ENCODE measurements around the gene TNS4. TPM values are rescaled to one million over a fixed set of nuclear protein-coding genes. Genes with fewer than 3 reads are reported as not detected.

TNS4 gene
- total and polyA plus RNA-seq, 2 of the 4 experiments (the other 2 are of a cell fraction), result not detected

DNA sequence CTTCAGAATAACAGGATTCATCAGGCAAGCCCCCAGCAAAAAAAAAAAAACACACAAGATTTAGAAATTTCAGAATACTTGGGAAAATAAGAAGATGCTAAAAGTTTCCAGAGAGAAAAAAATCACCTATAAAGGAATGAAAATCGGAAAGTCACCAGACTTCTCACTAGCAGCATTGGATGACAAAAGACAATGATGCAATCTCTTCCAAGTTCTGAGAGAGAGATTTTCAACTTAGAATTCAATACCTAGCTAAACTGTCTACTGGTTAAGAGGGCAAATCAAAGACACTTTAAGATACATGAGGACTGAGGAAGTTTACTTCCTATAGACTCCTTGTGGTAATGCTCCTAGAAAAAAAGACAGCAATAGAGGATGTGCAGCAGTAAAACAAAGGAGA is 23.9 kb upstream of the TNS4 start:
- no peak overlapping the region for H3K56ac ChIP-seq (ENCODE audit: extremely low read depth, insufficient read depth, low read length)
- H2BK5ac ChIP-seq (ENCODE audit: low read depth, low read length, poor library complexity, severe bottlenecking), result no peak overlapping the region
- ChIA-PET POLR2A (ENCODE audit: unreplicated experiment) (no interaction called here), CTCF (interaction anchor here (0.5 kb wide), 1 partner anchor 167 kb away, joined by 3 read pairs; no protein-coding TSS in a partner anchor)
- no peak overlapping the region for H3K4ac ChIP-seq (ENCODE audit: low read depth, low read length)
- in situ Hi-C loops (cut with MboI; ENCODE audit: low sequenced_read_pairs) (no loop called here), dilution Hi-C loops (cut with HindIII; ENCODE audit: low sequenced_read_pairs, unreplicated experiment) (no loop called here), intact Hi-C loops (cut with micrococcal nuclease) (no loop called here)
- peaks cover 17% of the 10 kb centered on the region for H3K4me1 ChIP-seq (ENCODE audit: control insufficient read depth, insufficient read depth, low read length)
- no peak overlapping the region for H2AK5ac ChIP-seq (ENCODE audit: low read depth, low read length)
- ATAC-seq (ENCODE audit: low read depth) (no peak), DNase-seq (no peak)
- H3K79me1 ChIP-seq (ENCODE audit: low read depth in 1 of 2, low read length in 2 of 2), result peaks cover 5 to 10% of the 10 kb centered on the region in 2 experiments; a peak in 2 of 4 replicates
- no peak overlapping the region for H3K9ac ChIP-seq (ENCODE audit: low read depth, low read length)
- peaks cover 2% of the 10 kb centered on the region; the same call in 1 of the 2 replicates for H3K9me3 ChIP-seq (ENCODE audit: control insufficient read depth, insufficient read depth, low read length)
- H4K8ac ChIP-seq (ENCODE audit: low read depth in 2 of 2, low read length in 2 of 2), result no peak overlapping the region
- H3K4me2 ChIP-seq (ENCODE audit: low read depth, low read length), result no peak overlapping the region
- no peak overlapping the region for H2AK9ac ChIP-seq (replicated peaks; ENCODE audit: low read depth, low read length, poor library complexity)
- no peak overlapping the region for H3K23ac ChIP-seq (ENCODE audit: low read depth, low read length)
- WGBS, 2 experiments (ENCODE audit: extremely low coverage in 2 of 2, insufficient read length in 1 of 2), result no CpG with 5 or more reads among the region's 1 CpG
- H3K14ac ChIP-seq (replicated peaks; ENCODE audit: low read depth, low read length), result no peak overlapping the region
- no peak overlapping the region for H3K18ac ChIP-seq (ENCODE audit: low read depth, low read length)
- TF ChIP-seq RFX5 (IDR thresholded peaks at IDR 0.05; ENCODE audit: low read depth, low read length), result no peak
- TF ChIP-seq FOS (IDR thresholded peaks at IDR 0.05; ENCODE audit: low read depth, low read length), result no peak
- peak; percentile 74 for TF ChIP-seq CEBPB (IDR thresholded peaks at IDR 0.05; ENCODE audit: low read depth, low read length)
- TF ChIP-seq CHD1 (IDR thresholded peaks at IDR 0.05; ENCODE audit: low read depth, low read length), result no peak
- TF ChIP-seq RCOR1 (IDR thresholded peaks at IDR 0.05; ENCODE audit: insufficient replicate concordance, low read length), result no peak
- no peak for TF ChIP-seq MXI1 (IDR thresholded peaks at IDR 0.05; ENCODE audit: borderline replicate concordance, low read depth, low read length)
- no peak for TF ChIP-seq MAFK (IDR thresholded peaks at IDR 0.05; ENCODE audit: low read depth, low read length)
- no TSS peak for BruUV-seq (replicated peaks)
- no peaks in the 10 kb centered on the region for H3K27me3 ChIP-seq (ENCODE audit: control insufficient read depth, insufficient read depth, low read length)
- H2BK15ac ChIP-seq (ENCODE audit: low read depth, low read length), result no peak overlapping the region
- H3K4me3 ChIP-seq (ENCODE audit: insufficient read depth, low read depth, low read length), result no peak overlapping the region
- no peak overlapping the region for H2AFZ ChIP-seq (replicated peaks; ENCODE audit: low read length, poor library complexity)
- no peaks in the 10 kb centered on the region for H4K20me1 ChIP-seq (ENCODE audit: insufficient read depth, low read length)
- no peaks in the 10 kb centered on the region for H3K36me3 ChIP-seq (ENCODE audit: control insufficient read depth, insufficient read depth, low read length)
- peaks cover 10% of the 10 kb centered on the region for H3K9me1 ChIP-seq (ENCODE audit: insufficient read depth, low read length)
- no peak overlapping the region for H3K27ac ChIP-seq (ENCODE audit: insufficient read depth, low read length)
- no peak overlapping the region for H2BK20ac ChIP-seq (ENCODE audit: low read depth, low read length)
- no peak overlapping the region for H4K91ac ChIP-seq (ENCODE audit: insufficient read depth, low read depth, low read length)
- no peak overlapping the region for H4K5ac ChIP-seq (ENCODE audit: low read depth, low read length)
- no peak overlapping the region for H2BK120ac ChIP-seq (ENCODE audit: low read depth, low read length)
